Effector CD4-positive, alpha-beta T cell (primary cell): ENCODE data around the gene SLC27A5.
"Not testable (repeated sequence)": the region's sequence is repeated elsewhere in the genome, so short reads cannot be mapped to it uniquely, and the experiment has no call there.

Source experiments
- DNase-seq: peaks from one replicate; pipeline ENCODE4 v3.0.0-alpha.2; 2020

The SLC27A5 gene

GRCh38 chr19:58466089-58466759 is 45.6 kb downstream of the SLC27A5 start:
- DNase-seq = no peak

GRCh38 chr19:58460039-58460438 is 51.8 kb downstream of the SLC27A5 start:
- DNase-seq = no peak

GRCh38 chr19:58456111-58456510 is 55.7 kb downstream of the SLC27A5 start:
- no peak for DNase-seq

- DNase-seq = no peak
Measured at GRCh38 chr19:58455306-58455705, 56.5 kb downstream of the SLC27A5 start.

DNA sequence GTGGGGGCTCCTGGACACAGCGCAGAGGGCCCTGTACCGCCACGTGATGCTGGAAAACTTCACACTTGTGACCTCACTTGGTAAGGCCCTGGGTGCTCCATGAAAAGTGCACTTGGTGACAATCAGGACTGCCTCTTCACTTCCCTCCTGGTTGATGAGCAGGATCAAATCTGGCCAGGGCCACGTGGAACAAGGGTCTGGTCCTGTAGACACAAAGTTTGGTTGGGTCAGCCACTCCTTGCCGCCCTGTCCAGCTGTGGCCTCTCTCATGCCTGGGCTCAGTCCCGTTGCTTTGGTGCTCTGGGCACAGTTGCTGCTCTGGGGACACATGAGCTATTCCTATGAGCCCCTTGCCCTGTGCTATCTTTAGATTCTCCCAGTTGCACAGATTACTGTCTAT is 58.0 kb downstream of the SLC27A5 start:
- no peak for DNase-seq

- peak; percentile 96 for DNase-seq
Measured at GRCh38 chr19:58451358-58452101, 60.3 kb downstream of the SLC27A5 start, which contains the start of gene ZNF324B. ZNF324B (plus strand) TSS chr19:58451622; CDS start chr19:58453702, 2,080 bp downstream.

GRCh38 chr19:58450856-58451357 is 60.9 kb downstream of the SLC27A5 start:
- no peak for DNase-seq

DNA sequence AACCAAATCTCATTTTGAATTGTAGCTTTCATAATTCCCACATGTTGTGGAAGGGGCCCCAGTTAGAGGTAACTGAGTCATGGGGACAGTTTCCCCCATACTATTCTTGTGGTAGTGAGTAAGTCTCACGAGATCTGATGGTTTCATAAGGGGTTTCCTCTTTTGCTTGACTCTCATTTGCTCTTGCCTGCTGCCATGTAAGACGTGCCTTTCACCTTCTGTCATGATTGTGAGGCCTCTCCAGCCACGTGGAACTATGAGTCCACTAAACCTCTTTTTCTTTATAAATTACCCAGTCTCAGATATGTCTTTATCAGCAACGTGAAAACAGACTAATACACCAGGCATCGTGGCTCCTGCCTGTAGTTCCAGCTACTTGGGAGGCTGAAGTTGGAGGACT is 61.8 kb downstream of the SLC27A5 start:
- not testable (repeated sequence) for DNase-seq

DNA sequence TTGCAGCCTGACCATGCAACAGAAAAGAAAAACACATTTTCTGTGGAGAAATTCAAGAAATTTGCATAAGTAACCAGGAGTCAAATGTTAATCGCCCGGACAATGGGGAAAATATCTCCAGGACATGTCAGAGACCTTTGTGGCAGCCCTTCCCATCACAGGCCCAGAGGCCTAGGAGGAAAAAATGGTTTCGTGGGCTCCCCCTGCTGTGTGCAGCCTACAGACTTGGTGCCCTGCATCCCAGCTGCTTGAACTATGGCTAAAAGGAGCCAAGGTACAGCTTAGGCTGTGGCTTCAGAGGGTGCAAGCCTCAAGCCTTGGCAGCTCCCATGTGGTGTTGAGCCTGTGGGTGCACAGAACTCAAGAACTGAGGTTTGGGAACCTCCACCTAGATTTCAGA is 62.9 kb downstream of the SLC27A5 start:
- not testable (repeated sequence) for DNase-seq
